Thoracic aorta (tissue), 2 donors: ENCODE data around the gene CENPB. TPM values are rescaled to one million over a fixed set of nuclear protein-coding genes. Genes with fewer than 3 reads are reported as not detected.
A peak's percentile ranks its signal among the peaks of the same experiment; 100 is the strongest.

Experiments
- ATAC-seq: fragments of 150-250 bp; one replicate; pipeline ENCODE4 v1.8.0; 2017; ENCODE audit warnings: low read depth; ENCODE audit not compliant: insufficient number of reproducible peaks, low FRiP score
- DNase-seq: peaks from one replicate; pipeline ENCODE4 v3.0.0-alpha.2; 2020; ENCODE audit warnings: low spot score
- H3K27ac ChIP-seq, 2 donors: fragments of 200-600 bp; sonication (generic); 1 replicate in 1 of 2; 2 replicates in 1 of 2; pipeline ENCODE4 v1.5.1; 2016; ENCODE audit warnings: mild to moderate bottlenecking in 2 of 2, moderate library complexity in 2 of 2
- H3K27me3 ChIP-seq: fragments of 200-600 bp; sonication (generic); replicated peaks from 2 replicates; pipeline ENCODE4 v1.6.0; 2016; ENCODE audit warnings: mild to moderate bottlenecking; ENCODE audit not compliant: insufficient read depth
- H3K36me3 ChIP-seq: fragments of 200-600 bp; sonication (generic); one replicate; pipeline ENCODE4 v1.5.1; 2016
- H3K4me1 ChIP-seq, 2 donors: fragments of 200-600 bp; sonication (generic); 1 replicate in 1 of 2; 2 replicates in 1 of 2; pipeline versions ENCODE4 v1.5.1 to v1.6.0; 2016; ENCODE audit warnings: low read depth in 2 of 2, mild to moderate bottlenecking in 1 of 2; ENCODE audit not compliant: control insufficient read depth in 1 of 2
- H3K4me3 ChIP-seq: fragments of 200-600 bp; sonication (generic); 2 replicates; pipeline ENCODE4 v1.5.1; 2016; ENCODE audit warnings: mild to moderate bottlenecking
- H3K9me3 ChIP-seq: fragments of 200-600 bp; sonication (generic); 2 replicates; pipeline ENCODE4 v1.5.1; 2016
- CTCF ChIP-seq: fragments of 200-600 bp; sonication (generic); IDR thresholded peaks from one replicate; pipeline ENCODE4 v1.5.1; 2019; ENCODE audit warnings: antibody characterized with exemption
- total RNA-seq, 2 donors: library from RNA; depleted of rRNA; stranded (reverse); fragments of >200 nt; gene quantifications; one replicate each; pipeline versions ENCODE4 v1.1.0 to v1.2.3, GENCODE V29; 2016

CENPB gene
- total RNA-seq, 2 donors from 2014 or later, result 97.2 to 114 TPM

DNA sequence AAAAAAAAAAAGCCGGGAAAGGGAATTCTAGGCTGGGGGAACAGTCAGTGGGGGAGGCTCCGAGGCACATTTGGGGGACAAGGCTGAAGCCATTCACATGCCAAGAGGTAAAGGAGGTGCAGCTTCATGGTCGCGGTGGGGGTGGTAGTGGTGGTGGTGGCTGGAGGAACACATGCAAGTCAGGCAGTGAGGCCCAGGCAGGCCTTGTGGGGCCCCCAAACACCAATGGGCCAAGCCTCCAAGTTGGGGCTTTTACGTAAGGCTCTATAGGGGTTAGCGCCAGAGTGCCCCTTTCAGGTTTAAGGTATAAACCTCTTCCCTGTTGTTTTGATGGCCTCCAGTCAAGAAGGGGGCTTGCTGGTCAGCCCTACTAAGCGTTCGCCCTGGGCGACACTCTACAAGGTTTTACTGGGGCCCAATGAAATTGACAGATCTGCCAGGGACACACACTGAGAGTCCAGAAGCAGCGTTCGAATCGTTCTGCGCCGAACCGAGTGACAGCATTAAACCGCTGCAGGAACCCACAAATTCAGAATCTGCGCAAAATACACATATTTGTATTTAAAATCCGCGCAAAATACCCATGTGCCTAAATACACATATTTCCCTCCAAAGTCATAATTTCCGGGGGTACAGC lies 33.0 kb upstream of the CENPB start:
- DNase-seq (no peak), ATAC-seq (no peak)
- no peak for TF ChIP-seq CTCF

DNA sequence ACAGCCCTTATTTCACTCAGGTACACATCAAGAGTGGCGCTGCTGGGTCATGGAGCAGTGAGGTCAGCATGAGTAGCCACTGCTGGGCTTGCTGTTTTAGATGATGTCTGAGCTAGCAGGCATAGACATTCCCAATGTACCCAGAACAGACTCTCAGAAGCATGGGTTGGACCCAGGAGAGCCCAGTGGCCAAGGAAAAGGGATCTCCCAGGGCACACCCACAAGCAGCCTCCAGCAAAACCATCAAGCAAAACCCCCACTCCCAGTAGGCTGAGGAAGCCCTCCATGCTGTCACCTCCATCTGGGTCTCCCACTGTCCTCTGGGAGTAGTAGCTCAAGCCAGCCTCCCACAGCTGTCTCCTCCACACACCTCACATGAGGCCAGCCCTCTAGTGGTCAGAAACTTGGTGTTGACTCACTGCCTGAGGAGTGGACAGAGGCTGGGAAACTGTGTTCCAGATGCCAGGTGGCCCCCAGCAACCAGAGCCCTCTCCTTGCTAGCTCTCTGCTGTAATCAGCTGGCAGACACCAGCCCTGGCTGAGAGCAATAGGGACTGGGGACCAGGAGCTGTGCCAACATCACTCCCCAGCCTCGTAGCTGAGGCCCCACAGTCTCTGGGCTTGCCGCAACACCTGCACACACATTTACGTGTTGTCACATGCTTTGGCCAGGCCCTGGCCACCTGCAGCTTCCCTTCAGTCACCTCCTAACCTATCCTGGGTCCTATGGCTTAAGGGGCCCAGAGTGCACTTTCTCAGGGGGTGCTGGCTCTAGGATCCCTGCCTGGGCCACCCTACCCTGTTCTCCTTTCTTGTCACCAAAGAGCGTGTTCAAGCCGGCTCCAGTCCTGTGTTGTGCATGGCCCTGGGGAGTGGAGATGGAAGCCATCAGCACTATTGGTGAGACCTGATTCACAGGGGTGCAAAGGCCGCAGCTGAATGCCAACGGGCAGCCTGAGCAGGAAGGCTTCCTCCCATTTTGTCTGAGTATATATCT lies 31.9 kb upstream of the CENPB start:
- Histone ChIP-seq H3K9me3 (no peaks in the 10 kb centered on the region), H3K36me3 (peaks cover 8% of the 10 kb centered on the region), H3K4me1 (peaks cover 4 to 27% of the 10 kb centered on the region in 2 donors), H3K4me3 (no peak overlapping the region), H3K27me3 (no peaks in the 10 kb centered on the region), H3K27ac (peak overlapping the region; percentile 31 to 92)
- no peak for ATAC-seq
- no peak for DNase-seq
- TF ChIP-seq CTCF, result peak; percentile 59

More for the DNA sequence above, 33.0 kb upstream of the CENPB start:
- Histone ChIP-seq H3K36me3 (peaks cover 18% of the 10 kb centered on the region), H3K4me1 (peaks cover 4 to 21% of the 10 kb centered on the region in 2 donors), H3K27me3 (no peaks in the 10 kb centered on the region), H3K9me3 (no peaks in the 10 kb centered on the region), H3K4me3 (peak overlapping the region; percentile 82), H3K27ac (peak overlapping the region; percentile 92 to 94)

- ATAC-seq (no peak), DNase-seq (no peak)
- TF ChIP-seq CTCF, result no peak
- no peaks in the 10 kb centered on the region for H3K27me3 ChIP-seq
- no peak overlapping the region for H3K4me3 ChIP-seq
- no peaks in the 10 kb centered on the region for H3K36me3 ChIP-seq
- no peak overlapping the region for H3K27ac ChIP-seq
- H3K4me1 ChIP-seq, result peaks cover 9 to 43% of the 10 kb centered on the region in 2 donors
- H3K9me3 ChIP-seq, result no peaks in the 10 kb centered on the region
Measured at GRCh38 chr20:3815703-3816315, 29.3 kb upstream of the CENPB start.

- Histone ChIP-seq H3K27me3 (no peaks in the 10 kb centered on the region), H3K4me3 (no peak overlapping the region), H3K4me1 (peaks cover 13 to 50% of the 10 kb centered on the region in 2 donors), H3K36me3 (no peaks in the 10 kb centered on the region), H3K9me3 (no peaks in the 10 kb centered on the region), H3K27ac (no peak overlapping the region)
- DNase-seq (no peak), ATAC-seq (no peak)
- no peak for TF ChIP-seq CTCF
Measured at GRCh38 chr20:3814928-3815495, 28.5 kb upstream of the CENPB start.
